K562 (cell line): Measurements from ENCODE around the gene RLN2.

Experiments used
- HNRNPUL1 ChIP-seq: fragments of 200-400 bp; formaldehyde crosslinking; IDR thresholded peaks from 2 replicates; pipeline ENCODE4 v1.6.1; 2017; ENCODE audit warnings: low read length
- KAT2B ChIP-seq: IDR thresholded peaks from one replicate; pipeline ENCODE4 v1.6.1; 2012; ENCODE audit warnings: low read depth, mild to moderate bottlenecking, control low read depth, inconsistent platforms, low read length, moderate library complexity
- SIX5 ChIP-seq, 2 experiments: IDR thresholded peaks; 2 replicates each; pipeline ENCODE4 v1.6.1; 2011; ENCODE audit warnings: low read length in 2 of 2, borderline replicate concordance in 1 of 2, low read depth in 1 of 2, mild to moderate bottlenecking in 1 of 2, moderate library complexity in 1 of 2; ENCODE audit not compliant: insufficient read depth in 1 of 2
- SRSF9 ChIP-seq: fragments of 200-400 bp; formaldehyde crosslinking; IDR thresholded peaks from 2 replicates; pipeline ENCODE4 v1.6.1; 2017; ENCODE audit warnings: low read depth, low read length, borderline replicate concordance
- USF1 ChIP-seq: sonication (generic); formaldehyde crosslinking; IDR thresholded peaks from 2 replicates; pipeline ENCODE4 v1.9.0; 2022; ENCODE audit warnings: mild to moderate bottlenecking, missing genetic modification reagents

GRCh38 chr9:5286262-5286661, 18.3 kb downstream of the RLN2 start:
- TF ChIP-seq SRSF9 (no peak), KAT2B (no peak), HNRNPUL1 (no peak), USF1 (CRISPR knock-in tag) (no peak), SIX5 (IDR thresholded peaks at IDR 0.05; ENCODE audit: borderline replicate concordance in 1 of 2, insufficient read depth in 1 of 2, low read depth in 1 of 2, low read length in 2 of 2) (no peak)
